ENCODE data around the gene SEL1L3. TPM values are rescaled to one million over a fixed set of nuclear protein-coding genes. Genes with fewer than 3 reads are reported as not detected.

Gene SEL1L3
- total RNA-seq, 1 experiment from 2014 or later: 31.9 TPM

GRCh38 chr4:25843340-25844097 lies 19.3 kb downstream of the SEL1L3 start:
- TF ChIP-seq CTCF (conservative IDR thresholded peaks at IDR 0.05; ENCODE audit: low read depth, low read length): no peak
- no peak for TF ChIP-seq EZH2phosphoT487 (IDR thresholded peaks at IDR 0.05; ENCODE audit: borderline replicate concordance, low read length)
- TF ChIP-seq EZH2 (IDR thresholded peaks at IDR 0.05; ENCODE audit: low read length, unreplicated experiment): no peak
- no peaks in the 10 kb centered on the region for H3K36me3 ChIP-seq (ENCODE audit: low read depth, low read length)
- ATAC-seq (peak; percentile 71), DNase-seq (peak; percentile 53)
- no peaks in the 10 kb centered on the region for H3K9me2 ChIP-seq (replicated peaks; ENCODE audit: low read length)
- intact Hi-C loops (cut with micrococcal nuclease): no loop called here
- no peaks in the 10 kb centered on the region for H3K79me2 ChIP-seq (ENCODE audit: low read length)
- CTCF ChIA-PET: no interaction called here
- no peak overlapping the region for H3K4me2 ChIP-seq (ENCODE audit: low read length)
- no peak overlapping the region for H3K27ac ChIP-seq (ENCODE audit: low read length)
- no peaks in the 10 kb centered on the region for H3F3A ChIP-seq (ENCODE audit: low read length, unreplicated experiment)
- peaks cover 8% of the 10 kb centered on the region for H3K4me1 ChIP-seq (ENCODE audit: insufficient read depth, low read length)
- BruUV-seq (replicated peaks): no TSS peak
- H3K4me3 ChIP-seq (ENCODE audit: low read length): no peak overlapping the region
- H4K20me1 ChIP-seq (ENCODE audit: low read length): no peaks in the 10 kb centered on the region
- H2AFZ ChIP-seq (ENCODE audit: low read length): no peak overlapping the region
- no peaks in the 10 kb centered on the region for H3K9me3 ChIP-seq (ENCODE audit: low read length)
- H3K27me3 ChIP-seq (ENCODE audit: low read length): no peaks in the 10 kb centered on the region
- H3K9ac ChIP-seq (ENCODE audit: low read length): no peak overlapping the region
- POLR2A ChIA-PET (ENCODE audit: unreplicated experiment): no interaction called here

GRCh38 chr4:25842229-25842845 lies 20.5 kb downstream of the SEL1L3 start:
- TF ChIP-seq EZH2phosphoT487 (IDR thresholded peaks at IDR 0.05; ENCODE audit: borderline replicate concordance, low read length): no peak
- TF ChIP-seq CTCF (conservative IDR thresholded peaks at IDR 0.05; ENCODE audit: low read depth, low read length): no peak
- no peak for TF ChIP-seq EZH2 (IDR thresholded peaks at IDR 0.05; ENCODE audit: low read length, unreplicated experiment)
- DNase-seq: no peak
- Histone ChIP-seq H3K9me3 (ENCODE audit: low read length) (no peaks in the 10 kb centered on the region), H3K27ac (ENCODE audit: low read length) (no peak overlapping the region), H3K79me2 (ENCODE audit: low read length) (no peaks in the 10 kb centered on the region), H3K9ac (ENCODE audit: low read length) (no peak overlapping the region), H3K4me1 (ENCODE audit: insufficient read depth, low read length) (peaks cover 8% of the 10 kb centered on the region), H3F3A (ENCODE audit: low read length, unreplicated experiment) (no peaks in the 10 kb centered on the region), H3K27me3 (ENCODE audit: low read length) (no peaks in the 10 kb centered on the region), H4K20me1 (ENCODE audit: low read length) (no peaks in the 10 kb centered on the region), H3K36me3 (ENCODE audit: low read depth, low read length) (no peaks in the 10 kb centered on the region), H2AFZ (ENCODE audit: low read length) (no peak overlapping the region), H3K4me3 (ENCODE audit: low read length) (no peak overlapping the region), H3K4me2 (ENCODE audit: low read length) (no peak overlapping the region), H3K9me2 (replicated peaks; ENCODE audit: low read length) (no peaks in the 10 kb centered on the region)
- no peak for ATAC-seq
- POLR2A ChIA-PET (ENCODE audit: unreplicated experiment): no interaction called here
- intact Hi-C loops (cut with micrococcal nuclease): no loop called here
- CTCF ChIA-PET: no interaction called here
- BruUV-seq (replicated peaks): no TSS peak

GRCh38 chr4:25839687-25840086 lies 23.1 kb downstream of the SEL1L3 start:
- Histone ChIP-seq H3K4me1 (ENCODE audit: insufficient read depth, low read length) (peaks cover 8% of the 10 kb centered on the region), H3K79me2 (ENCODE audit: low read length) (no peaks in the 10 kb centered on the region), H3K36me3 (ENCODE audit: low read depth, low read length) (no peaks in the 10 kb centered on the region), H3K9me2 (replicated peaks; ENCODE audit: low read length) (no peaks in the 10 kb centered on the region), H3K4me2 (ENCODE audit: low read length) (no peak overlapping the region), H3K4me3 (ENCODE audit: low read length) (no peak overlapping the region), H2AFZ (ENCODE audit: low read length) (no peak overlapping the region), H4K20me1 (ENCODE audit: low read length) (no peaks in the 10 kb centered on the region), H3K27me3 (ENCODE audit: low read length) (no peaks in the 10 kb centered on the region), H3K27ac (ENCODE audit: low read length) (no peak overlapping the region), H3F3A (ENCODE audit: low read length, unreplicated experiment) (no peaks in the 10 kb centered on the region), H3K9me3 (ENCODE audit: low read length) (no peaks in the 10 kb centered on the region), H3K9ac (ENCODE audit: low read length) (no peak overlapping the region)
- CTCF ChIA-PET: no interaction called here
- ATAC-seq (no peak), DNase-seq (no peak)
- POLR2A ChIA-PET (ENCODE audit: unreplicated experiment): interaction anchor here (0.6 kb wide), 1 partner anchor 171 kb away, joined by 8 read pairs; no protein-coding TSS in a partner anchor
- no TSS peak for BruUV-seq (replicated peaks)
- intact Hi-C loops (cut with micrococcal nuclease): no loop called here
- TF ChIP-seq EZH2phosphoT487 (IDR thresholded peaks at IDR 0.05; ENCODE audit: borderline replicate concordance, low read length): no peak
- TF ChIP-seq CTCF (conservative IDR thresholded peaks at IDR 0.05; ENCODE audit: low read depth, low read length): no peak
- no peak for TF ChIP-seq EZH2 (IDR thresholded peaks at IDR 0.05; ENCODE audit: low read length, unreplicated experiment)

All from PC-3 (cell line).